ENCODE data around the gene MFRP.
"Not testable (repeated sequence)": the region's sequence is repeated elsewhere in the genome, so short reads cannot be mapped to it uniquely, and the experiment has no call there.

The MFRP gene

GRCh38 chr11:119346605-119347004, at the start of gene MFRP:
Gene MFRP (minus strand): TSS chr11:119346705. CDS start chr11:119346513, 192 bp downstream.
- DNase-seq (ENCODE audit: extremely low read depth in 1 of 2, low read depth in 1 of 2) = no peak

- DNase-seq (ENCODE audit: extremely low read depth in 1 of 2, low read depth in 1 of 2) = no peak
These were observed 44.8 kb upstream of the MFRP start for GRCh38 chr11:119391275-119391674.

GRCh38 chr11:119389611-119390254, 43.2 kb upstream of the MFRP start:
- DNase-seq (ENCODE audit: extremely low read depth in 1 of 2, low read depth in 1 of 2) = no peak

GRCh38 chr11:119388103-119388502, 41.6 kb upstream of the MFRP start:
- DNase-seq (ENCODE audit: extremely low read depth in 1 of 2, low read depth in 1 of 2) = no peak

GRCh38 chr11:119384332-119384731, 37.8 kb upstream of the MFRP start:
- DNase-seq (ENCODE audit: extremely low read depth in 1 of 2, low read depth in 1 of 2) = no peak

GRCh38 chr11:119382513-119382912, 36.0 kb upstream of the MFRP start:
- not testable (repeated sequence) for DNase-seq (ENCODE audit: extremely low read depth in 1 of 2, low read depth in 1 of 2)

- no peak for DNase-seq (ENCODE audit: extremely low read depth in 1 of 2, low read depth in 1 of 2)
These were observed 35.6 kb upstream of the MFRP start for GRCh38 chr11:119382101-119382500.

- peak; percentile 91 to 94 for DNase-seq (ENCODE audit: extremely low read depth in 1 of 2, low read depth in 1 of 2)
These were observed 34.9 kb upstream of the MFRP start, which contains the start of gene USP2 for GRCh38 chr11:119381181-119381988. Gene USP2 (minus strand): TSS chr11:119381690. CDS start chr11:119373480, 8,210 bp downstream.

- no peak for DNase-seq (ENCODE audit: extremely low read depth in 1 of 2, low read depth in 1 of 2)
These were observed 34.3 kb upstream of the MFRP start for GRCh38 chr11:119380827-119381180.

GRCh38 chr11:119380160-119380826, 33.8 kb upstream of the MFRP start:
- no peak for DNase-seq (ENCODE audit: extremely low read depth in 1 of 2, low read depth in 1 of 2)

- no peak for DNase-seq (ENCODE audit: extremely low read depth in 1 of 2, low read depth in 1 of 2)
These were observed 32.5 kb upstream of the MFRP start for GRCh38 chr11:119378851-119379465.

GRCh38 chr11:119377961-119378667, 31.6 kb upstream of the MFRP start:
- DNase-seq (ENCODE audit: extremely low read depth in 1 of 2, low read depth in 1 of 2) = no peak

GRCh38 chr11:119377112-119377901, 30.8 kb upstream of the MFRP start:
- DNase-seq (ENCODE audit: extremely low read depth in 1 of 2, low read depth in 1 of 2) = no peak

- DNase-seq (ENCODE audit: extremely low read depth in 1 of 2, low read depth in 1 of 2) = no peak
These were observed 29.8 kb upstream of the MFRP start for GRCh38 chr11:119376197-119376847.

GRCh38 chr11:119375337-119376196, 29.1 kb upstream of the MFRP start:
- no peak for DNase-seq (ENCODE audit: extremely low read depth in 1 of 2, low read depth in 1 of 2)

GRCh38 chr11:119374632-119375336, 28.3 kb upstream of the MFRP start:
- DNase-seq (ENCODE audit: extremely low read depth in 1 of 2, low read depth in 1 of 2) = no peak

GRCh38 chr11:119373921-119374631, 27.6 kb upstream of the MFRP start:
- no peak for DNase-seq (ENCODE audit: extremely low read depth in 1 of 2, low read depth in 1 of 2)
